OCI-LY1 (cell line): ENCODE results near the gene BCCIP.

ENCODE experiments used
- H2AFZ ChIP-seq: fragments of 200-600 bp; sonication (generic), shearing (Covaris generic); 2 replicates; pipeline ENCODE4 v1.6.0; 2014; ENCODE audit warnings: antibody characterized with exemption, mild to moderate bottlenecking, low read length
- H3F3A ChIP-seq: fragments of 200-600 bp; sonication (generic), shearing (Covaris generic); 2 replicates; pipeline ENCODE4 v1.6.0; 2014; ENCODE audit warnings: mild to moderate bottlenecking, antibody characterized with exemption, low read length, moderate library complexity; ENCODE audit not compliant: insufficient read depth
- H3K27ac ChIP-seq: fragments of 200-600 bp; sonication (generic); 2 replicates; pipeline ENCODE4 v1.5.1; 2014; ENCODE audit warnings: low read length, mixed run types, mild to moderate bottlenecking, low read depth; ENCODE audit not compliant: poor library complexity, severe bottlenecking
- H3K27me3 ChIP-seq: fragments of 200-600 bp; sonication (generic); 2 replicates; pipeline ENCODE4 v1.6.0; 2014; ENCODE audit warnings: antibody characterized with exemption, mild to moderate bottlenecking, low read length, moderate library complexity; ENCODE audit not compliant: insufficient read depth
- H3K36me3 ChIP-seq: fragments of 200-600 bp; sonication (generic); 2 replicates; pipeline ENCODE4 v1.6.1; 2014; ENCODE audit warnings: mild to moderate bottlenecking, antibody characterized with exemption, low read length, moderate library complexity, mixed read lengths; ENCODE audit not compliant: insufficient read depth
- H3K4me1 ChIP-seq: fragments of 200-600 bp; sonication (generic); 2 replicates; pipeline ENCODE4 v1.5.1; 2014; ENCODE audit warnings: mild to moderate bottlenecking, low read length, moderate library complexity; ENCODE audit not compliant: insufficient read depth, severe bottlenecking
- H3K4me2 ChIP-seq: fragments of 200-600 bp; sonication (generic), shearing (Covaris generic); 2 replicates; pipeline ENCODE4 v1.6.1; 2014; ENCODE audit warnings: low read length
- H3K4me3 ChIP-seq: fragments of 200-600 bp; sonication (generic); 2 replicates; pipeline ENCODE4 v1.5.1; 2014; ENCODE audit warnings: low read length, low read depth, mild to moderate bottlenecking, mixed read lengths; ENCODE audit not compliant: poor library complexity, severe bottlenecking
- H3K79me2 ChIP-seq: fragments of 200-600 bp; shearing (Covaris generic); 2 replicates; pipeline ENCODE4 v1.6.1; 2016; ENCODE audit warnings: mixed run types, low read length, mixed read lengths; ENCODE audit not compliant: insufficient read depth
- H3K9ac ChIP-seq: fragments of 200-600 bp; sonication (generic), shearing (Covaris generic); 2 replicates; pipeline ENCODE4 v1.6.1; 2014; ENCODE audit warnings: mild to moderate bottlenecking, low read length, mixed read lengths
- H3K9me2 ChIP-seq: fragments of 200-600 bp; sonication (generic), shearing (Covaris generic); 2 replicates; pipeline ENCODE4 v1.6.1; 2014; ENCODE audit warnings: low read depth, mild to moderate bottlenecking, low read length, mixed read lengths
- H3K9me3 ChIP-seq: fragments of 200-600 bp; shearing (Covaris generic); 2 replicates; pipeline ENCODE4 v1.6.1; 2014; ENCODE audit warnings: low read length, mixed read lengths
- H4K20me1 ChIP-seq: fragments of 200-600 bp; sonication (generic), shearing (Covaris generic); 2 replicates; pipeline ENCODE4 v1.6.0; 2016; ENCODE audit warnings: mild to moderate bottlenecking, low read length; ENCODE audit not compliant: insufficient read depth
- CTCF ChIP-seq: fragments of 200-600 bp; sonication (generic), shearing (Covaris generic); IDR thresholded peaks from 2 replicates; pipeline ENCODE4 v1.5.1; 2017; ENCODE audit warnings: mild to moderate bottlenecking, antibody characterized with exemption, low read length, moderate library complexity, mixed read lengths
- EZH2 ChIP-seq: fragments of 200-600 bp; sonication (generic), shearing (Covaris generic); IDR thresholded peaks from 2 replicates; pipeline ENCODE4 v1.8.0; 2017; ENCODE audit warnings: borderline replicate concordance, mixed run types, mild to moderate bottlenecking, antibody characterized with exemption, low read length, moderate library complexity, mixed read lengths

BCCIP gene

GRCh38 chr10:125801574-125801973 is 21.8 kb upstream of the BCCIP start:
- no peaks in the 10 kb centered on the region for H3F3A ChIP-seq
- no peaks in the 10 kb centered on the region for H3K79me2 ChIP-seq
- H2AFZ ChIP-seq, result no peak overlapping the region
- no peak overlapping the region for H3K9ac ChIP-seq
- H3K4me3 ChIP-seq, result no peak overlapping the region
- no peaks in the 10 kb centered on the region for H3K9me3 ChIP-seq
- TF ChIP-seq EZH2, result no peak
- no peak for TF ChIP-seq CTCF
- H4K20me1 ChIP-seq, result no peaks in the 10 kb centered on the region
- H3K27me3 ChIP-seq, result no peaks in the 10 kb centered on the region
- no peaks in the 10 kb centered on the region for H3K4me1 ChIP-seq
- H3K9me2 ChIP-seq, result no peaks in the 10 kb centered on the region
- H3K36me3 ChIP-seq, result peaks cover 45% of the 10 kb centered on the region
- no peak overlapping the region for H3K27ac ChIP-seq
- H3K4me2 ChIP-seq, result no peak overlapping the region

- H3K4me2 ChIP-seq, result no peak overlapping the region
- H4K20me1 ChIP-seq, result no peaks in the 10 kb centered on the region
- H3K9me3 ChIP-seq, result no peaks in the 10 kb centered on the region
- no peaks in the 10 kb centered on the region for H3K9me2 ChIP-seq
- no peaks in the 10 kb centered on the region for H3K4me1 ChIP-seq
- no peak overlapping the region for H2AFZ ChIP-seq
- H3K9ac ChIP-seq, result no peak overlapping the region
- no peaks in the 10 kb centered on the region for H3K27me3 ChIP-seq
- TF ChIP-seq EZH2 (no peak), CTCF (no peak)
- H3K27ac ChIP-seq, result no peak overlapping the region
- H3K36me3 ChIP-seq, result peaks cover 51% of the 10 kb centered on the region
- H3K4me3 ChIP-seq, result no peak overlapping the region
- H3K79me2 ChIP-seq, result no peaks in the 10 kb centered on the region
- H3F3A ChIP-seq, result no peaks in the 10 kb centered on the region
These were observed 21.2 kb upstream of the BCCIP start for GRCh38 chr10:125802131-125802530.

GRCh38 chr10:125802739-125803138 is 20.6 kb upstream of the BCCIP start:
- Histone ChIP-seq H3K9me2 (no peaks in the 10 kb centered on the region), H3K27ac (no peak overlapping the region), H4K20me1 (no peaks in the 10 kb centered on the region), H3K4me2 (no peak overlapping the region), H3K36me3 (peaks cover 57% of the 10 kb centered on the region), H2AFZ (no peak overlapping the region), H3K9ac (no peak overlapping the region), H3K9me3 (no peaks in the 10 kb centered on the region), H3K4me1 (no peaks in the 10 kb centered on the region), H3F3A (no peaks in the 10 kb centered on the region), H3K27me3 (no peaks in the 10 kb centered on the region), H3K4me3 (no peak overlapping the region), H3K79me2 (no peaks in the 10 kb centered on the region)
- TF ChIP-seq EZH2 (no peak), CTCF (no peak)
